K562 (cell line): ENCODE results near the gene TMEM129. TPM values are rescaled to one million over a fixed set of nuclear protein-coding genes. Genes with fewer than 3 reads are reported as not detected.

Source experiments
- C11orf30 ChIP-seq: fragments of 450-650 bp; IDR thresholded peaks from 2 replicates; pipeline ENCODE4 v1.6.1; 2016; ENCODE audit warnings: low read depth, mild to moderate bottlenecking
- CEBPG ChIP-seq, 3 experiments: fragments of 200-800 bp in 1 of 3; sonication (Bioruptor generic) in 1 of 3; sonication (generic) in 1 of 3; formaldehyde crosslinking in 1 of 3; IDR thresholded peaks in 2 of 3; conservative IDR thresholded peaks in 1 of 3; 2 replicates each; pipeline versions ENCODE4 v1.6.1 to v1.8.0; 2016 to 2022; ENCODE audit warnings: missing compliant biosample characterization in 2 of 3, missing genetic modification characterization in 2 of 3, mild to moderate bottlenecking in 1 of 3, missing genetic modification reagents in 1 of 3
- IFI16 ChIP-seq: fragments of 250-450 bp; sonication (Bioruptor Pico); IDR thresholded peaks from 2 replicates; pipeline ENCODE4 v2.1.2; 2022; ENCODE audit warnings: mild to moderate bottlenecking, inconsistent platforms
- SMAD1 ChIP-seq: fragments of 150-350 bp; IDR thresholded peaks from 2 replicates; pipeline ENCODE4 v1.6.1; 2014; ENCODE audit warnings: low read length, low read depth; ENCODE audit not compliant: partially characterized antibody
- ZNF121 ChIP-seq: sonication (generic); formaldehyde crosslinking; conservative IDR thresholded peaks from 2 replicates; pipeline ENCODE4 v1.8.0; 2022; ENCODE audit warnings: missing genetic modification reagents
- ZNF507 ChIP-seq: conservative IDR thresholded peaks from 2 replicates; pipeline ENCODE4 v1.6.1; 2017; ENCODE audit warnings: missing genetic modification characterization, missing compliant biosample characterization
- ZNF668 ChIP-seq: fragments of 250-450 bp; sonication (Bioruptor Pico); IDR thresholded peaks from 2 replicates; pipeline ENCODE4 v1.8.0; 2022; ENCODE audit warnings: mild to moderate bottlenecking, inconsistent platforms
- polyA plus RNA-seq, 8 experiments: library from polyadenylated mRNA; depleted of rRNA in 4 of 8; stranded (reverse) in 5 of 8; unstranded in 3 of 8; fragments of >200 nt; fragmentation: Nextera tagmentation in 2 of 8; fragmentation: Illumina TruSeq in 1 of 8; extraction: Ambion mirVana in 2 of 8; extraction: Trizol in 1 of 8; gene quantifications; 2 replicates each; pipeline versions ENCODE4 v1.2.1 to v1.2.3, GENCODE V29; 2011 to 2014; ENCODE audit warnings: inconsistent platforms in 1 of 8, missing spikeins in 1 of 8
- total RNA-seq, 7 experiments: library from RNA; depleted of rRNA in 6 of 7; stranded (reverse); fragments of >200 nt in 6 of 7; fragmentation: Illumina TruSeq in 2 of 7; extraction: Trizol in 2 of 7; gene quantifications; 2 replicates each; pipeline versions ENCODE4 v1.2.1 to v1.2.3, GENCODE V29; 2011 to 2021; ENCODE audit warnings: low replicate concordance in 1 of 7
- TF ChIP-seq, protein P1 (sequence below): fragments of 250-450 bp; sonication (Bioruptor Pico); IDR thresholded peaks from 2 replicates; pipeline ENCODE4 v1.8.0; 2022; ENCODE audit warnings: moderate library complexity, mild to moderate bottlenecking, inconsistent platforms
- TF ChIP-seq, protein P2 (sequence below): sonication (generic); formaldehyde crosslinking; IDR thresholded peaks from 2 replicates; pipeline ENCODE4 v1.9.0; 2022; ENCODE audit warnings: mild to moderate bottlenecking, missing genetic modification reagents

TMEM129 gene
- total and polyA plus RNA-seq, 9 of the 15 experiments (the other 6 are each of a cell fraction or from before 2014, with no cell fraction given) = 0.34 to 47.2 (median 18.8) TPM

DNA sequence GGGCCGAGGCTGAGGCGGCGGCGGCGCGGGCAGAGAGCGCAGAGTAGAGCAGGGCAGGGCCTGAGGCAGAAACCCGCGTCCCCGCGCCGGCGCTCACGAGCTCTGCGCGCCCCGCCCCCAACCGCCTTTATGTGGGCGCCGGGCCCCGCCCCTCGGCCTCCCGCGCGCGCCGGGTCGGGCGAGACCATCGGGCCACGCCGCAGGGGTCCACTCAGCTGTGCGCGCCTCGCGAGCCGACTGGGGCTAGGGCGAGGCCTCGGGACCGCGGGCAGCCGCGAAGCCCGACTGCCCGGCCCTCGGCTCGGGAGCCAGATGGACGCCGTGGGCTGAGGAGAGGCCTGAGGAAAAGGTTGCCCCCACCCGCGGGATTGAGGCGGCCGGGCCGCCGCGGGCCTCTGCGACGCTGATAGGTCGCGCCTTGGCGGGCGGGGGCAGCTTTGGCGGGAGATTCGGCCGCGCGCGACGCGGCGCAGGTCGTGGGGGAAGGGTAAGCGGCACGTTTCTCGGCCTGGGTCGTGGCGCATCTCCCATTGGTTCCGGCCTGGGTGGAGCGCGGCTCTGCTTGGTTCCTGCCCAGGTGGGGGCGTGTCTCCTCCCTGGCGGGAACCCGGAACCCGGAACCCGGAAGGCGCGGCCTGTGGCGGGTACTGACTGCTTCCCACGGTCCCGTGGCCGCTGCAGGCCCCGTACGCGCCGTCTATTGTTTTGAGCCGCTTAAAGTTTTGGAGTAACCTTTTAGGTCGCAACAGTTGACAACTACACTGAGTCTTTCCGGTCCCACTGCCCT is 8.7 kb downstream of the TMEM129 start, which contains the start of gene SLBP (continued):
- no peak for TF ChIP-seq ZNF507 (tag)
- TF ChIP-seq C11orf30 = no peak; the same call in 1 of the 2 replicates
- TF ChIP-seq, protein P1, sequence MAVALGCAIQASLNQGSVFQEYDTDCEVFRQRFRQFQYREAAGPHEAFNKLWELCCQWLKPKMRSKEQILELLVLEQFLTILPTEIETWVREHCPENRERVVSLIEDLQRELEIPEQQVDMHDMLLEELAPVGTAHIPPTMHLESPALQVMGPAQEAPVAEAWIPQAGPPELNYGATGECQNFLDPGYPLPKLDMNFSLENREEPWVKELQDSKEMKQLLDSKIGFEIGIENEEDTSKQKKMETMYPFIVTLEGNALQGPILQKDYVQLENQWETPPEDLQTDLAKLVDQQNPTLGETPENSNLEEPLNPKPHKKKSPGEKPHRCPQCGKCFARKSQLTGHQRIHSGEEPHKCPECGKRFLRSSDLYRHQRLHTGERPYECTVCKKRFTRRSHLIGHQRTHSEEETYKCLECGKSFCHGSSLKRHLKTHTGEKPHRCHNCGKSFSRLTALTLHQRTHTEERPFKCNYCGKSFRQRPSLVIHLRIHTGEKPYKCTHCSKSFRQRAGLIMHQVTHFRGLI (CRISPR knock-in tag) = peak; percentile 33; the same call in 1 of the 2 replicates
- TF ChIP-seq ZNF668 = no peak
- TF ChIP-seq IFI16 (CRISPR knock-in tag) = no peak
- TF ChIP-seq ZNF121 = no peak
- no peak for TF ChIP-seq CEBPG (CRISPR knock-in tag; IDR thresholded peaks at IDR 0.05)
- TF ChIP-seq CEBPG (tag; conservative IDR thresholded peaks at IDR 0.05 in 1 of 2, IDR thresholded peaks at IDR 0.05 in 1 of 2) = no peak
- TF ChIP-seq, protein P2, sequence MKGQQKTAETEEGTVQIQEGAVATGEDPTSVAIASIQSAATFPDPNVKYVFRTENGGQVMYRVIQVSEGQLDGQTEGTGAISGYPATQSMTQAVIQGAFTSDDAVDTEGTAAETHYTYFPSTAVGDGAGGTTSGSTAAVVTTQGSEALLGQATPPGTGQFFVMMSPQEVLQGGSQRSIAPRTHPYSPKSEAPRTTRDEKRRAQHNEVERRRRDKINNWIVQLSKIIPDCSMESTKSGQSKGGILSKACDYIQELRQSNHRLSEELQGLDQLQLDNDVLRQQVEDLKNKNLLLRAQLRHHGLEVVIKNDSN (CRISPR knock-in tag) = peak; percentile 67; the same call in 1 of the 2 replicates
- peak; percentile 36 for TF ChIP-seq SMAD1
